Ammon's horn (tissue), 1 donor: ENCODE results near the gene WDFY4.

ENCODE experiments used
- DNase-seq: peaks from one replicate; pipeline ENCODE4 v3.0.0-alpha.2; 2016; ENCODE audit warnings: low spot score

Gene WDFY4

DNA sequence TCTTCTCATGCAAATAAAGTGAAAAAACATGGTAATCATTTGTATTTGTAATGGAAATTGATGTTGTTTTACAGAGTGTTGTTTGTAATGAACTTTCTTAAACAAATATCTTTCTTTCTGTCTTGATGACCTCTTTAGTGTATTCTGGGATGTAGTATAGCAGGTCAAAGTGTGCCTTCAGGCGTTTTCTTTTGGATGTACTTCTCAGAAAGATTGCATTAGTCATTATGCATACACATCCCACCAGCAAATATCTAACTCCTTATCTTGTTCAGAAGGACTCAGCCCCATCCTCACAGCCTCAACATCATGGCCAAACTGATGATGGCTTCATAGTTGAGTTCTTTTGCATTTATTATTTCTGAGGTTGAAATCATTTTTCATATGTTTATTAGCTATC lies 130.3 kb downstream of the WDFY4 start:
- no peak for DNase-seq

- no peak for DNase-seq
Observed at GRCh38 chr10:48817141-48817540, 132.5 kb downstream of the WDFY4 start.

DNA sequence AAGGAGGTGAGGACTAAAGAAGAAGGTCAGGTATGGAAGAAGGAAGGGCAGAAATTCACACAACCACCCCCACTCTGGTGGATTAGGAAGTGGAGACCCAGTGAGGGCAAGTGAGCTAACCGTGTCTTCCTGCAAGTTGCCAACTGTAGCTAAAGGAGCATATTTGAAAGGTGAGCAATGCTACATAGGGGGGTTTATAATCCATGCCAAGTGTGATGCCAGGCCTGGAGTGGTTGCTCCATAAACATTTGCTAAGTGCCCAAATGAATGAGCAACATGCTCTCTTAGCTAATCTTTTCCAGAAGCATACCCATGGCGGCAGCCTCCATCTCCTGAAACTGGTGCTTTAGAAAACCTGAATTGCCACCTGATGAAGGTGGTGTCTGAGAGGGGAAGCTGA lies 133.4 kb downstream of the WDFY4 start:
- no peak for DNase-seq

DNA sequence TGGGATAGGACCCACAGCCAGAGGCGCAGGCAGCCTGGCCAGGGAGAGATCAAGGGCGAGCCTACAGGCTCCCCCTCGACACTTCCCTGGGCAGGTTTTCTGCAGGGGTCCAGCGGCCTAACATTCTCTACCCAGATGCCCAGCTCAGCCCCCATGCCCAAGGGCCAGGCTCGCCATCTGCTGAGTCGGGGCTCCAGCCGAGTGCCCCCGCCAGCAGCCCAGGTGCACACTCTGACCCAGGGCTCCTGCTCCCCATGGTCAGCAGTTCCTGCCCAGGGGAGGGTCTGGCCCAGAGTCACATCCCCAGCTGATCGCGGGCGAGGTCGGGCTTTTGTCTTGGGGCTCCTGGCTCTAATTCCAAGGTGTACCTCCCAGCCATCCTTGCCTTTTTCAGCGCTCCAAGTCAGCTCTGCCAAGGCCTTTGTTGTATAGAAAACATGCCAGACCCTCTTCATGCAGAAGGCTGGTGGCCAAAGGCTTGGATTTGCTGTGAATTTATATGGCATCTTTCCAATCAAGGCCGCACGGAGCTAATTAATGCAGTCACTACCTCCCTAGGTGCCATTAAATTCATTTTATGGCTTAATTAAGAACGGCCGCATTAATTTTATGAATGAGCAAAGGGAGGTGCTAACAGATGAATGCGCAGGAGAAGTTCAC lies 134.3 kb downstream of the WDFY4 start:
- no peak for DNase-seq

DNA sequence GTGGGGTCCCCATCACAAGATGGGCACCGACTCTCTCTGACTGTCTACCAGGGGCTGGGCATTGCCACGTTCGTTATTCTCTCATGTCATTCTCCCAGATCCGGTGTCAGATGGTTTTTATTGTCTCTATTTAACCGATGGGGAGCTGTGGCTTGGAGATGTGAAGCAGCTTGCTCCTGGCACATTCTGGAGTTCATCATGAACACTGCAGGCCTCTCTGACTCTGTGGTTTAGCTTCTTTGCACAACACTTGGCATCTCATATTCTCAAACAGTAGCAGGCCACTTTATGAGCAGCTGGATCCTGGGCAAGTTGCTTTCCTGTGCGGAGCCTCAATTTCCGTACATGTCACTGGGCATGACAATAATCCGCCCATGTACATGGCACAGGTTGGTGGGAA lies 135.1 kb downstream of the WDFY4 start:
- no peak for DNase-seq

DNA sequence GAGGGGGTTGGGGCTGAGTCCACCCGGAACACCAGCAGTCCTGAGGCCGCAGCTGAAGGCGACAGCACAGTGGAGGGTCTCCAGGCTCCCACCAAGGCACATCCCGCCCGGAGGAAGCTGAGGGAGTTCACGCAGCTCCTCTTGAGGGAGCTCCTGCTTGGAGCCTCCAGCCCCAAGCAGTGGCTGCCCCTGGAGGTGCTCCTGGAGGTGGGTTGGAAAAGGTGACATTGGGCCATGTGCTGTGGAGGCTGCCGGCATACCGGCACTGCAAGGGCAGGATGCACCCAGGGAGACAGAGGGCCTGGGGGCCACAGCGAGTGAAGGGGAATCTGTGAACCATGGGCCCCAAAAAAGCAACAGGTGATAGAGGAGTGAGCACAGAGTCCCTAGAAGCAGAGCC lies 135.6 kb downstream of the WDFY4 start:
- DNase-seq: no peak

DNA sequence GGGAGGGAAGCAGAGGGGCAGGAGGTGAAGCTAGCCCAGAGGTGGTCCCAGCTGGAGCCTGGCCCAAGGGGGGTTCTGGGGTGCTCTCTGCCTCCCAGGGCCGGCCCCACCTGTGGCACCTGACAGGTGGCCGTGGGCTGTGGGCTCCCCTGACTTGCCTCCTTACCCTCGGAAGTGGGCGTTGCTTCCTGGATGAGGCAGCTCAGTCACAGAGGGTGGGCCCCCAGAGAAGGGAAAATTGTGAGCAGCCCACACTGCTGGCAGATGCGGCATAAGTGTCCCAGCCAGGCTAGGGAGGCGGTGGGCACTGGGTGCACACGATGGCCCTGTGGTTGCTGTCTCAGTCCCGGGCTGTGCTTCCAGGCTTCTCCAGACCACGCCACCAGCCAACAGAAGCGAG lies 136.0 kb downstream of the WDFY4 start:
- no peak for DNase-seq

- DNase-seq: no peak
Observed at GRCh38 chr10:48821111-48821510, 136.4 kb downstream of the WDFY4 start.

DNA sequence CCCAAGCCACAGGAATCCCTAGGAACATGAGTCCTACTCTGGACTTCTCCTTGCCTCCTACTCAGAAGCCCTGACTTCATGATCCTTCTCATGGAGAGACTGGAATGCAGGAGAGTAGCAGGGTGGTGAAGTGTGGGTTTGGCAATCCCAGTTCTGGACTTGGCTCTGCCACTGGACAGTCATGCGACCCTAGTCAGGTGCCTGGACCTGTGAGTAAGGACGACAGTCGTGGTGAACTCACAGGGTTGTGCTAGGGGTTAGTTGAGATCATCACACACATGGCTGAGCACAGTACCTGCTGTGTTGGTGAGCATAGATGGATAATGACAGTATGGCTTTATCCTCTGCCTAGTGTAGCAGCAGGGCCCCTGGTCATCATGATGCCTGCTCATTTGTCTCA lies 137.0 kb downstream of the WDFY4 start:
- DNase-seq: no peak

DNA sequence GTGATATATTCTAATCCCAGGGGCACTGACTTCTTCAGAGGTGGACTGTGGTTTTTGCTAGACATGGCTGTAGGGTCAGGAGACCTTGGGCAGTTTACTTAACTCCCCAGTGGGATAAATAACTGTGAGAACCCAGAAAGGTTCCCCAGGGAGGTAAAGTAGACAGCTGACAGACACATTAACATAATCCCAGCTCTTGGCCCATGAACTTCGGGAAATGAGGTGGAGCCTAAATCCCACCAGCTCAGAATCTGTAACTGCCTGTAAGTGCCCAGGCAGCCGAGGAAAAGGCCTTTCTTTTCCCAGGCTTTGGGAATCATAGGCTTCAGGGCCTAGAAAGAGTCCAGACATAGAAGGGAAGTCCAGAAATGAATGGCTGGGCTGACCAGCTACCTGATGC lies 149.0 kb downstream of the WDFY4 start:
- no peak for DNase-seq

GRCh38 chr10:48834189-48834965 lies 149.7 kb downstream of the WDFY4 start:
- DNase-seq: no peak

DNA sequence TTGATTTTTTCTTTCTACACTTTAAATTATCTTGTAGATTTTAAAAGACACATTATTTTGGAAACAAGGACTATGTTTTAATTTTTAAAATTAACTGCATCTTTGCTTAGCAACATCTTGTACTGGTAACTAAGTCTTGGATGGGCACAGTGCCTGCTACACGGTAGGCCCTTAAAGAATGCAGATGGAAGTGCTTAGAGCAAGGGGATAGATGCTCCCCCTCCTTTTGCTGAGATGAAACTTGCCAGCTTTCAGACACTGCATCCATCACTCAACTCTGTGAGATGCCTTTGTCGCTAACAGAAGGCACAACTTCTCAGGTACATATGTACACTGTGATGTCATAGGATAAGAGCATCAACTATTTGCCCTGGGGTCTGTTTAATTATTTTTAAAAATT lies 151.1 kb downstream of the WDFY4 start:
- DNase-seq: peak; percentile 33

GRCh38 chr10:48836605-48837004 lies 151.9 kb downstream of the WDFY4 start:
- DNase-seq: no peak

- no peak for DNase-seq
Observed at GRCh38 chr10:48838834-48839233, 154.2 kb downstream of the WDFY4 start.

DNA sequence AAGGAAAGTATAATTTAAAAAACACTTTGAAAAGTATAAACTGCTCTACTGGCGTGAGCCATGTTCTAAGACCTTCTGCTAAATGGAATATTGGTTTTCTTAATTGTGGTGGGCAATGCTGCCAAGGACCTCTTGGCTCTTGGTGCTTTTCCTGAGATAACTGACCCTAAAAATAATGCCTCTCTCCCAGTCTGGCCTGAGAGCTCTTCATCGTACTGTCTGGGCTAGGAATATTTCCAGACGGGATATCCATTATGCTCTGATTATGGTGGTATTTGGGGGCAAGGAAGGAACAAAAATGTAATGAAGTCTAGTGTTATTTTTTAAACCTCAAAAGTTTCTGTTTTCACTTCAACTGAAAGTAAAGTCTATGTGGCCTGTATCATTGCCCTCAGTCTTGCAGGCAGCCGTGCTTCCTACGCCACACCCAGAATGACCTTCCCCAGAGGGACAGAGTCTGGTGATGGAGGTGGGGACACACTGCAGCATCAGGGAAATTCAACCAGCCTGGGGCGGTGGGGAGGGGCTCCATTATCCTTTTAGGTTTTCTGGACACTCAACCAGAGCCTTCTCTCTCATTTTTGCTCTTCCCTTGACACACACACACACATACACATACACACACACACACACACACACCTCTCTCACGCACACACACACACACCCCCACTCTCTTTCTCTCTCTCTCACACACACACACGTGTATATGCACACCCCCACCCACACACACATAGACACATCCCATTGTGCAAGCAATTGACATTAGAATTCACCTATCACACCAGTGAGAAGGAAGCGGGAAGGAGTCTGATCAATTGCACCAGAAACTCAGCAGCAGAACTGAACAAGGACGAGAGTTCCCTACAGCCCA lies 155.4 kb downstream of the WDFY4 start:
- DNase-seq: no peak

DNA sequence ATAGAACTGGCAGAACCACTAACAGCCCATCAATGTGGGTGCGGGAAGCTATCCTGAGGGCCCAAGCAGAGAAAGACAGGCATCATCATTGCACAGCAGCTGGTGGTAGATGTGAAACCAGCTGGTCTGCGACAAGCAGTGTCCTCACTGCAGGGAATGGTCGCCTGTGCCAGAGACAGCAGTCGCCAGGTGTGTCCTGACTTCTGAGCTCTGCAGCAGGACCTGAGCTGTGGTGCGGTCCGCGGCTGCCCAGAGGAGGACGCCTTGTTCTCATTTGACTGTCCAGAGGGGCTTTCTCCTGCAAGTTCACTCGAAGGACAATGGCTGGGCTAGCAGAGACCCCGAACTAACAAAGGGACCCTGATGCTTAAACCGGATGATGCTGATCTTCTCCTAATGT lies 157.6 kb downstream of the WDFY4 start:
- DNase-seq: no peak

DNA sequence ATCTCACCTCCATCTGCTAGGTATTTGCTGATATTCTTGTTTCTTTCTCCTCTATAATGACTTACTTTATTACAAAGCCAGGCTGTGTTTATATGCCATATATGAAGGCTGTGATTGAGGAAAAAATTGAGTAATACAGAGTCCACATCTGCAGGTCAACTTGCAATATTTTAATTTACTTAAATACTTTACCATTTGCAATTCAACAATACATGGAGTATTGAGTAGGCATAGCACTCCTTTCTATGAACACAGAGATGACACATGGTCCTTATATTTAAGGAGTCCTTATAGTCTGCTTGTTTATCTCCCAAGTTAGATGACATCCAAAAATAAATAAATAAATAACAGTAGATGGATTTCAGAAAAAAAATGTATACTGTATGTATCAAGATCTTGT lies 158.5 kb downstream of the WDFY4 start:
- DNase-seq: no peak

DNA sequence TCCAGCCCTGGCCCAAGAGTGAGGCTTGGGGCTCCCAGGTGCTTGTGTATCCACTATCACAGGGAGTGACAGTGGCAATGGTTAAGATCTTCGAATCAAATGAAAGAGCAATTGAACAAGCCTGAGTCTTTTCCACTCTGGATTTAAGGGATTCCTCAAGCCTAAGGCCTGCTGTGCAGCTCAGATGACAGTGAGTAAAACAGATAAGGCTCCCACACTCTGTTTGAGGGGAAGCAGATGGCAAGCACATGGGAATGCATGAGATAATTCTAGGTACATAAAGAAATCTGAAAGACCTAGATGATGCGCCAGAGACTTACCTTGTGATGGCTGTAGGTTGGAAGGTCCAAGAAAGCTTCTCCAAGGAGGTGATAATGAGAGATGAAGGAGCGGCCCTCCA lies 159.9 kb downstream of the WDFY4 start:
- peak; percentile 28 for DNase-seq

- no peak for DNase-seq
Observed at GRCh38 chr10:48845512-48845911, 160.8 kb downstream of the WDFY4 start.

DNA sequence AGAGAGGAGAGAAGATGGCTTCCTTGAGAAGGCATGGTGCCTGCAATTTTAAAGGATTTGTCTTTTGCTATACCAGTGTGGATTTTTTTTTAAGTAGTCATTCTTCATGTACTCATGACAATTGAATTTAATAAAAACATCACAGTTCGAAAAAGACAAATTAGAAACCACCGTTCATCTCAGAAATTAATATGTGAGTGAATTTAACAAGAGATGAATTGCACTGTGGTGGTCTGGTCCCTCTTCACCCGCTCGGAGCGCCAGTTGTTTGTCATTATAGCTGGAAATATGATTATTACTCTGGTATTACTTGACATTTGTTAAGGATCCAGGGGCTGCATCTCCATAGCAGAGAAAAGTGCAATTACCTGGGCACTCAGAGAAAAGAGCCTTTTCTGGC lies 163.0 kb downstream of the WDFY4 start:
- no peak for DNase-seq

- DNase-seq: no peak
Observed at GRCh38 chr10:48856855-48857254, 172.2 kb downstream of the WDFY4 start.

DNA sequence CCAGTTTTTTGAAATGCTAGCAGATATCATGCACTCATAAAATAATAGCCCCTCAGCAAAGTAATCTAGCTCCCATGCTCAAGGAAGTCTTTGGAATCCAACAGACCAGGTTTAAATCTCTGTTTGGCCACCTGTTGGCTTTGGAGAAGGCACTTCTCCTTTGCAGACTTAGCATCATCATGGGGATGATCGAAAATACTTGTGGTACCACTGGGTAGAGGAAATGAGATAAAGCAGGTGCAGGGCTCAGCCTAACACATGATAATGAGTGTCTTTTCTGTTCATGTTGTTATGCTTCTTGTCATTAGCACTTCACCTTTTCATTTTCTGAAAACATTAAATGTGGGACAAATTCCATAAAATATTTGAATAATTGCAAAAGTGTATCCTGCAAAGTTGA lies 187.6 kb downstream of the WDFY4 start:
- no peak for DNase-seq

- no peak for DNase-seq
Observed at GRCh38 chr10:48878091-48878490, 193.4 kb downstream of the WDFY4 start.
